ENCODE measurements around the gene OTOP2. TPM values are rescaled to one million over a fixed set of nuclear protein-coding genes. Genes with fewer than 3 reads are reported as not detected.

The OTOP2 gene
- total RNA-seq: 10 to 100 TPM in 1 of 2 donors, 1 to 10 TPM in 1; 5.7 to 18.4 TPM

- Histone ChIP-seq H3K27me3 (peaks cover 63% of the 10 kb centered on the region), H3K9me3 (no peaks in the 10 kb centered on the region), H3K27ac (no peak within 1 kb of the TSS), H3K9ac (ENCODE audit: low read depth in 2 of 2, low read length in 2 of 2) (no peak within 1 kb of the TSS), H3K4me1 (peaks cover 12% of the 10 kb centered on the region), H3K36me3 (no peaks in the 10 kb centered on the region), H3K4me3 (peak within 1 kb of the TSS; percentile 20)
- intact Hi-C loops (cut with DNase I): loop anchor here (2.0 kb wide), 1 partner anchor 30 kb away; no protein-coding TSS in a partner anchor
- TF ChIP-seq CTCF (IDR thresholded peaks at IDR 0.05): no peak
- DNase-seq: no peak
These were observed at the start of gene OTOP2 for GRCh38 chr17:74924250-74924948. Gene OTOP2 (plus strand): TSS chr17:74924273. CDS start chr17:74924633, 360 bp downstream.

GRCh38 chr17:74874615-74875037, 49.4 kb upstream of the OTOP2 start:
- H3K4me1 ChIP-seq: peaks cover 5% of the 10 kb centered on the region
- no peaks in the 10 kb centered on the region for H3K9me3 ChIP-seq
- H3K4me3 ChIP-seq: no peak overlapping the region
- DNase-seq: no peak
- intact Hi-C loops (cut with DNase I): no loop called here
- no peaks in the 10 kb centered on the region for H3K36me3 ChIP-seq
- no peak overlapping the region for H3K9ac ChIP-seq (ENCODE audit: low read depth in 2 of 2, low read length in 2 of 2)
- no peaks in the 10 kb centered on the region for H3K27me3 ChIP-seq
- no peak for TF ChIP-seq CTCF (IDR thresholded peaks at IDR 0.05)
- no peak overlapping the region for H3K27ac ChIP-seq

- no peak for DNase-seq
- intact Hi-C loops (cut with DNase I): no loop called here
These were observed 48.7 kb upstream of the OTOP2 start for GRCh38 chr17:74875155-74875976.

GRCh38 chr17:74875977-74876593, 48.0 kb upstream of the OTOP2 start:
- TF ChIP-seq CTCF (IDR thresholded peaks at IDR 0.05): no peak
- H3K9ac ChIP-seq (ENCODE audit: low read depth in 2 of 2, low read length in 2 of 2): no peak overlapping the region
- no peak overlapping the region for H3K27ac ChIP-seq
- no peaks in the 10 kb centered on the region for H3K9me3 ChIP-seq
- no peak overlapping the region for H3K4me3 ChIP-seq
- intact Hi-C loops (cut with DNase I): no loop called here
- H3K36me3 ChIP-seq: no peaks in the 10 kb centered on the region
- DNase-seq: no peak
- no peaks in the 10 kb centered on the region for H3K27me3 ChIP-seq
- H3K4me1 ChIP-seq: peaks cover 5% of the 10 kb centered on the region

More at GRCh38 chr17:74875155-74875976, 48.7 kb upstream of the OTOP2 start:
- TF ChIP-seq CTCF (IDR thresholded peaks at IDR 0.05): no peak
- H3K9ac ChIP-seq (ENCODE audit: low read depth in 2 of 2, low read length in 2 of 2): no peak overlapping the region
- no peak overlapping the region for H3K4me3 ChIP-seq
- H3K27ac ChIP-seq: no peak overlapping the region
- no peaks in the 10 kb centered on the region for H3K9me3 ChIP-seq
- H3K36me3 ChIP-seq: no peaks in the 10 kb centered on the region
- H3K27me3 ChIP-seq: no peaks in the 10 kb centered on the region
- peaks cover 5% of the 10 kb centered on the region for H3K4me1 ChIP-seq
